HG03060 (cell line): ENCODE data around the gene RFLNA.

Experiments used
- ATAC-seq: cut with Tn5 transposase; IDR thresholded peaks from one replicate; pipeline ENCODE4 v1.9.1; 2021; ENCODE audit warnings: low read depth, moderate number of reproducible peaks; ENCODE audit not compliant: unreplicated experiment

RFLNA gene

GRCh38 chr12:124294780-124295341, at the start of gene RFLNA:
RFLNA (plus strand) TSS chr12:124295093; CDS start chr12:124295430, 337 bp downstream.
- ATAC-seq: no peak

- ATAC-seq: no peak
Measured at GRCh38 chr12:124247331-124247730, 47.6 kb upstream of the RFLNA start.

GRCh38 chr12:124248941-124249825, 45.7 kb upstream of the RFLNA start:
- no peak for ATAC-seq

- ATAC-seq: no peak
Measured at GRCh38 chr12:124251186-124251585, 43.7 kb upstream of the RFLNA start.

GRCh38 chr12:124252964-124253363, 41.9 kb upstream of the RFLNA start:
- no peak for ATAC-seq

- no peak for ATAC-seq
Measured at GRCh38 chr12:124254126-124254525, 40.8 kb upstream of the RFLNA start.

- no peak for ATAC-seq
Measured at GRCh38 chr12:124259154-124260066, 35.5 kb upstream of the RFLNA start.

- ATAC-seq: no peak
Measured at GRCh38 chr12:124261885-124262284, 33.0 kb upstream of the RFLNA start.

- ATAC-seq: no peak
Measured at GRCh38 chr12:124264089-124264795, 30.7 kb upstream of the RFLNA start.

- no peak for ATAC-seq
Measured at GRCh38 chr12:124264879-124265278, 30.0 kb upstream of the RFLNA start.

GRCh38 chr12:124267205-124267778, 27.6 kb upstream of the RFLNA start:
- no peak for ATAC-seq

GRCh38 chr12:124270671-124271070, 24.2 kb upstream of the RFLNA start:
- ATAC-seq: no peak

- no peak for ATAC-seq
Measured at GRCh38 chr12:124273630-124274029, 21.3 kb upstream of the RFLNA start.

GRCh38 chr12:124276337-124276736, 18.6 kb upstream of the RFLNA start:
- no peak for ATAC-seq

GRCh38 chr12:124277394-124278241, 17.3 kb upstream of the RFLNA start:
- ATAC-seq: no peak

- no peak for ATAC-seq
Measured at GRCh38 chr12:124278389-124279101, 16.3 kb upstream of the RFLNA start.

- ATAC-seq: no peak
Measured at GRCh38 chr12:124279315-124279714, 15.6 kb upstream of the RFLNA start.

GRCh38 chr12:124279846-124280360, 15.0 kb upstream of the RFLNA start:
- no peak for ATAC-seq
